Mesendoderm (in vitro differentiated cells): ENCODE data around the gene CYP11A1.
"Not testable (repeated sequence)": the region's sequence is repeated elsewhere in the genome, so short reads cannot be mapped to it uniquely, and the experiment has no call there.

ENCODE experiments used
- DNase-seq: peaks from one replicate; pipeline ENCODE4 v3.0.0; 2013
- H2AK5ac ChIP-seq: 2 replicates; pipeline ENCODE4 v1.6.1; 2013; ENCODE audit warnings: low read length, inconsistent platforms
- H2BK120ac ChIP-seq: 2 replicates; pipeline ENCODE4 v1.6.1; 2013; ENCODE audit warnings: low read depth, mild to moderate bottlenecking, low read length, moderate library complexity, mixed read lengths
- H2BK15ac ChIP-seq: replicated peaks from 2 replicates; pipeline ENCODE4 v1.6.1; 2013; ENCODE audit warnings: low read depth, mild to moderate bottlenecking, moderate library complexity
- H2BK5ac ChIP-seq: 2 replicates; pipeline ENCODE4 v1.6.1; 2013; ENCODE audit warnings: low read length, inconsistent platforms
- H3K18ac ChIP-seq: 2 replicates; pipeline ENCODE4 v1.6.1; 2013; ENCODE audit warnings: mild to moderate bottlenecking, low read length, mixed read lengths
- H3K23ac ChIP-seq: one replicate; pipeline ENCODE4 v1.6.1; 2013; ENCODE audit warnings: low read length
- H3K27ac ChIP-seq: 2 replicates; pipeline ENCODE4 v1.5.1; 2013; ENCODE audit warnings: low read depth, mild to moderate bottlenecking, inconsistent platforms, low read length, moderate library complexity
- H3K27me3 ChIP-seq: 2 replicates; pipeline ENCODE4 v1.6.1; 2013; ENCODE audit warnings: low read length, control low read depth, mild to moderate bottlenecking, inconsistent platforms; ENCODE audit not compliant: insufficient read depth, poor library complexity
- H3K36me3 ChIP-seq: 2 replicates; pipeline ENCODE4 v1.6.1; 2013; ENCODE audit warnings: low read length, inconsistent platforms; ENCODE audit not compliant: control insufficient read depth, insufficient read depth
- H3K4ac ChIP-seq: one replicate; pipeline ENCODE4 v1.6.1; 2013; ENCODE audit warnings: low read depth, mild to moderate bottlenecking, low read length, moderate library complexity
- H3K4me1 ChIP-seq: 2 replicates; pipeline ENCODE4 v1.6.1; 2013; ENCODE audit warnings: low read depth, low read length, inconsistent platforms; ENCODE audit not compliant: control insufficient read depth
- H3K4me2 ChIP-seq: 2 replicates; pipeline ENCODE4 v1.6.1; 2013; ENCODE audit warnings: low read length
- H3K4me3 ChIP-seq: 2 replicates; pipeline ENCODE4 v1.5.1; 2013; ENCODE audit warnings: mild to moderate bottlenecking, low read length
- H3K56ac ChIP-seq: one replicate; pipeline ENCODE4 v1.6.1; 2013; ENCODE audit warnings: low read length
- H3K79me1 ChIP-seq: 2 replicates; pipeline ENCODE4 v1.6.1; 2013; ENCODE audit warnings: low read length, inconsistent platforms
- H3K79me2 ChIP-seq: 2 replicates; pipeline ENCODE4 v1.6.1; 2013; ENCODE audit warnings: mild to moderate bottlenecking, low read length; ENCODE audit not compliant: control insufficient read depth, insufficient read depth
- H3K9ac ChIP-seq: 2 replicates; pipeline ENCODE4 v1.6.1; 2013; ENCODE audit warnings: low read length, inconsistent platforms
- H4K5ac ChIP-seq: one replicate; pipeline ENCODE4 v1.6.1; 2013; ENCODE audit warnings: low read length
- H4K8ac ChIP-seq: one replicate; pipeline ENCODE4 v1.6.1; 2013; ENCODE audit warnings: low read depth, mild to moderate bottlenecking, control low read depth, low read length, moderate library complexity
- WGBS: extraction: QIAGEN DNeasy Blood & Tissue Kit; methylation state at CpG from one replicate; pipeline ENCODE4 v1.1.7; 2013; ENCODE audit warnings: low lambda C conversion rate, missing lambda C conversion rate; ENCODE audit not compliant: insufficient coverage; ENCODE audit errors: extremely low coverage; 5-methylcytosine and 5-hydroxymethylcytosine counted together

The CYP11A1 gene

DNA sequence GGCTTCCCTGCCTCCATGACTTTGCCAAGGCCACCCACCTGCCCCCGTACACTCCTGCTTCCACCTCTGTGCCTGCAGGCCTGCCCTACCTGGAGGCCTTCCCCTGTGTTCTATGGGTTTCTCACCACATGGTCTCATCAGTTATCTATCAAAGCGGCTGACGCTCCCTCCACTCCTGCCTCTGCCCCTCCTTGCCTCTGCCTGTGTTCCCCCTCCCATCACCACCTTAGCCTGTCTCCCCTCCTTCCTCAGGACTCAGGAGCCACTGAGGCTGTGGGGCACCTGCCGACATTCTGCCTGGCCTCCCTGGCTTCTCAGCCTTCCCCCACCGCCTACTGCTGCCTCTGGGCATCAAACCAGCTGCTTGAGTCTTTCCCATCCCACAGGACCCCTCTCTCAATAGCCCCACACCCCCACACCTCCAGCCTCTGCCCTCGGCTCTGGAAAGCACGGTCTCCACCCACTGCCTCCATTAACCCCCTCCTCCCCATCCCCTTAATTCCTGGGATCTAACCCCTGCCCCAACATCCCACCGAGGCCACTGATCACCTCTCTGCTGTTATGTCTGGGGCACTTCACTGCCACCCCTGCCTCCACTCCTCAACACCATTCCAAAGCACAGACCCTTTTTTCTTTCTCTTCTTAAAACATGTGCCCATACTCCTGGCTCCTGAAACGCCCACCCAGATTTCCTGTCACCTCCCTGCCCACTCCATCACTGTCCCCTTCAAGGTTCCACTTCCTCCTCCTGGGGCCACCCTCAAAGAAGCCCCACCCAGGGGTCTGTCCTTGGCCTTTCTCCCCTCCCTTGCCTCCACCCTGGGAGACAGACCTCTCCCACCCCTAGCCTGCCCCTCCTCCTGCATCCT is 24.4 kb upstream of the CYP11A1 start:
- Histone ChIP-seq H3K4me1 (peaks cover 7% of the 10 kb centered on the region), H2BK120ac (no peak overlapping the region), H4K5ac (no peak overlapping the region), H3K18ac (no peak overlapping the region), H3K56ac (no peak overlapping the region), H3K79me1 (no peaks in the 10 kb centered on the region), H3K27me3 (no peaks in the 10 kb centered on the region), H3K4me2 (no peak overlapping the region), H2BK5ac (no peak overlapping the region), H3K23ac (no peak overlapping the region), H3K9ac (no peak overlapping the region), H3K4me3 (no peak overlapping the region), H2AK5ac (no peak overlapping the region), H3K4ac (no peak overlapping the region), H3K79me2 (no peaks in the 10 kb centered on the region), H4K8ac (no peak overlapping the region), H2BK15ac (no peak overlapping the region), H3K36me3 (no peaks in the 10 kb centered on the region), H3K27ac (no peak overlapping the region)
- WGBS = no CpG with 5 or more reads among the region's 9 CpGs
- no peak for DNase-seq

DNA sequence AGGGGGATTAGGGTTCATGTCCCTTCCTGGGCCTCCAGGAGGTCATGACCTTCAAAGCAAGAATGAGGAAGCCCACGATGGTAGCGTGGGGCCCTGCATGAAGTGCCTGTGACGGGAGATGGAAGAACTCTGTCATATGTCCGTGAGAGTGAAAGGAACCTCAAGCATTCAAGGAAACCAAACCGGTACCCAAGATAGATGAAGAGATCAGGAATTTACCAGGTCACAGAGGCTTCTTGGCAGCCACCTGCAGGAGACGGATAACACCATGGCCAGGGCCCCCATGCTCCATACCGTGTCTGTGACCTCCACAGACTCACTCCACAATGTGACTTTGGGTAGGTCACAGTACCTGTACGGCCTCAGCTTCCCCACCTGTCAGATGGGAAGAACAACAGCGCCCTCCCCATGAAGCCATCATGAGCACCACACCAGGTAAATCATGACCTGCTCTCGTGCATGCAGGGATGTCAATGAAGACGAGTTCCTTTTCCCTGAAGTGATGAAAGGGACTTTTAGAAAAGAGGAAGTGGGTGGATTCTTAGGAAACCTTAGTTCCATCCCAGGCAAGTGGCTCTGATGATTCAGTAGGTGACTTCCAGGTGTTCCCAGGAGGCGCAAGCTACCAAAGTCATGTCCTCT is 23.3 kb upstream of the CYP11A1 start:
- H3K4me2 ChIP-seq = no peak overlapping the region
- H3K23ac ChIP-seq = no peak overlapping the region
- no peak overlapping the region for H3K4me3 ChIP-seq
- no peaks in the 10 kb centered on the region for H3K79me2 ChIP-seq
- H2BK120ac ChIP-seq = no peak overlapping the region
- H4K5ac ChIP-seq = no peak overlapping the region
- no peak overlapping the region for H2BK15ac ChIP-seq
- no peak overlapping the region for H3K27ac ChIP-seq
- peaks cover 7% of the 10 kb centered on the region for H3K4me1 ChIP-seq
- no peak overlapping the region for H2AK5ac ChIP-seq
- H3K79me1 ChIP-seq = no peaks in the 10 kb centered on the region
- no peak for DNase-seq
- H3K56ac ChIP-seq = no peak overlapping the region
- H2BK5ac ChIP-seq = no peak overlapping the region
- no peak overlapping the region for H4K8ac ChIP-seq
- no peak overlapping the region for H3K4ac ChIP-seq
- no peaks in the 10 kb centered on the region for H3K36me3 ChIP-seq
- no CpG with 5 or more reads among the region's 12 CpGs for WGBS
- H3K18ac ChIP-seq = no peak overlapping the region
- no peaks in the 10 kb centered on the region for H3K27me3 ChIP-seq
- no peak overlapping the region for H3K9ac ChIP-seq

DNA sequence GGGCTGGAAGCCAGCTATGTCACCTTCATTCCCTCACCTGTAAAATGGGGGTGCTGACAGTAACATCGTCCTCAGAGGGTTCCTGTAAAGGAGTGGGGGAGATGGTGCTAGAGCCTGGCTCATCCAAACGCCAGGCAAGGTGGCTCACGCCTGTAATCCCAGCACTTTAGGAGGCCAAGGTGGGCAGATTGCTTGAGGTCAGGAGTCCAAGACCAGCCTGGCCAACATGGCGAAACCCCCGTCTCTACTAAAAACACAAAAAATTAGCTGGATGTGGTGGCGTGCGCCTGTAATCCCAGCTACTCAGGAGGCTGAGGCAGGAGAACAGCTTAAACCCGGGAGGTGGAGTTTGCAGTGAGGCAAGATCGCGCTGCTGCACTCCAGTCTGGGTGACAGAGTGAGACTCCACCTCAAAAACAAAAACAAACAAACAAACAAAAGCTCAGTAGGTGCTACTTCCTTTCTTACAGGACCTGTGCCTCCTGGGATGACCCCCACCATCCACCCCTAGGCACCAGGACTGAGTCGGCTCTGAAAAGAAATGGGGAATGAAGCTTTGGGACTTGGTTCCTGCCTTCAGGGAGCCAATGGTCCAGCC is 22.7 kb upstream of the CYP11A1 start:
- H3K4me1 ChIP-seq, H3K79me2 ChIP-seq, H3K36me3 ChIP-seq, H3K18ac ChIP-seq, H2AK5ac ChIP-seq, H2BK15ac ChIP-seq, H3K4me2 ChIP-seq, H3K23ac ChIP-seq, H3K79me1 ChIP-seq, H3K27me3 ChIP-seq, H3K4me3 ChIP-seq, H3K9ac ChIP-seq, H3K27ac ChIP-seq, DNase-seq, H4K8ac ChIP-seq, H2BK5ac ChIP-seq, H2BK120ac ChIP-seq, H4K5ac ChIP-seq: not testable (repeated sequence)
- no CpG with 5 or more reads among the region's 11 CpGs for WGBS
- H3K56ac ChIP-seq = peak overlapping the region; percentile 1
- H3K4ac ChIP-seq = peak overlapping the region; percentile 19

DNA sequence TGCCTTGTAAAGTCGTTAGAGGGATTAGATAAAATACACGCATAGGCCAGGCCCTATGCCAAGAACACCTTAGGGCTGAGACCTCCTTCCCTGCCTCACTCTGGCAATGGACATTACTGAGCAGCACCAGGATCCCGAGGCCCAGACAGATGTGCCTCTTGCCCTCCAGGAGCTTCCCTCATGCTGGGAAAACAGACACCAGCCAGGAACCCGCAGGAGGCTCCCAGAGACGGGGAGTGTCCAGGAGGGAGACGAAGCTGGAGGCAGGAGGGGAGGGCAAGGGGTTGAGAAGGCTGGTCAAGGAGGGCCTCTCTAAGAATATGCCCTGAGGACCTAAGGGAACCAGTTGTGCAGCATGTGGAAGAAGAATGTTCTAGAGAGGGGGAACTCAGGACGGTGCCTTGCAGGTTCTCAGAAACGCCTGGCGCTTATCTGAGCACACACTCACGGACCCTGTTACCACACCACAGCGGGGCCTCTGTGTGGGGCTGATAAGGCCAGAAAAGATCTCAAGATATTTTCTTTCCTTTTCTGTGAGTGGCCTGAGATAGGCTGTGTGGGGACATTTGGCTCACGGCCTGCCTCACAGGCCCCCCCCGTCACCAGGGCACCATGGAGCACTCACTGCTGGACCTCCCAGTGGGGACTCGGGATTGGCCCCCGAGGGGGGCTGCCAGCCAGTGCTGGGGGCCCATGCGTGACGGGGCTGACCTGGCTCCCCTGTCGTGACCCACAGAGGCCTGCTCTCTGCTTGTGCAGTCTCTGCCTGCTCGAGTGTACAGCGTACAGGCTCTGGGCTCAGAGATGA is 22.0 kb upstream of the CYP11A1 start:
- Histone ChIP-seq H3K79me2 (no peaks in the 10 kb centered on the region), H3K27me3 (no peaks in the 10 kb centered on the region), H3K4me1 (peaks cover 10% of the 10 kb centered on the region), H3K27ac (no peak overlapping the region), H3K79me1 (no peaks in the 10 kb centered on the region), H3K4me3 (no peak overlapping the region), H3K4ac (peak overlapping the region; percentile 19), H2BK15ac (no peak overlapping the region), H3K18ac (no peak overlapping the region), H3K56ac (peak overlapping the region; percentile 1), H3K23ac (no peak overlapping the region), H3K4me2 (no peak overlapping the region), H2BK120ac (no peak overlapping the region), H3K9ac (no peak overlapping the region), H3K36me3 (no peaks in the 10 kb centered on the region), H4K5ac (no peak overlapping the region), H2AK5ac (no peak overlapping the region), H2BK5ac (no peak overlapping the region), H4K8ac (no peak overlapping the region)
- whole genome bisulfite sequencing = no CpG with 5 or more reads among the region's 20 CpGs
- peak; percentile 78 for DNase-seq

DNA sequence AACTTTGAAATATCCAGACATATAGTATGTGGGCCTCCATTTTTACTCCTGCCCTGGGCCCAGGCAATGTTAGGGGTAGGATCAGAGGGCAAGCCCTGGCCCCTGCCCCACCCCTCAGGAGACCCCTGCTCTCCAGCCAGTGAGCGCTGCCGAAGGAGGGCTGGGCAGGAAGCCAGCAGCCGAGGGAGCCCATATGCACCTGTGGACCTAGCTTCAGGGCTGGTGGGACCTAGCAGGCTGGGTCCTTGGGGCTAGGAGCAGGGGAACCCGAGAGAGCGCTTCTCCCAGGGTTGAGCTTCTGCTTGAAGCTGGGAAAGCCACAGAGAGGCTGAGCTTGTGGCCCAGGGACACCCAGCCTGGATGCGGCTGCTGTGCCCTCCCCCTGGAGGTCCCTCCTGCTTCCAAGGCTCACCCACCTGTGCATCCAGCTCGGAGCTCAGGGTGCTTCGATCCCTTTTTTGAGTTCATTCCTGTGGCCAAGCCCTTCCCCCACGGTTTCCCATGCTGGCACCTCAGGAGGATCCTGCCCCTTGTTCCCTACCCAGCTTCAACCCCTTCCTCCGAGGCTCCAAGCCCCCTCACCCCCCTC is 21.0 kb upstream of the CYP11A1 start:
- Histone ChIP-seq H2BK15ac (no peak overlapping the region), H3K79me2 (no peaks in the 10 kb centered on the region), H3K79me1 (no peaks in the 10 kb centered on the region), H3K18ac (no peak overlapping the region), H3K36me3 (no peaks in the 10 kb centered on the region), H3K4me3 (no peak overlapping the region), H3K56ac (no peak overlapping the region), H3K4me1 (peaks cover 10% of the 10 kb centered on the region), H3K23ac (no peak overlapping the region), H3K27me3 (no peaks in the 10 kb centered on the region), H2BK5ac (no peak overlapping the region), H3K27ac (no peak overlapping the region), H3K9ac (no peak overlapping the region), H4K5ac (no peak overlapping the region), H3K4me2 (no peak overlapping the region), H2AK5ac (no peak overlapping the region), H3K4ac (no peak overlapping the region), H2BK120ac (no peak overlapping the region), H4K8ac (no peak overlapping the region)
- WGBS = no CpG with 5 or more reads among the region's 10 CpGs
- DNase-seq = no peak
